A673 (cell line): Measurements from ENCODE around the gene TMEM43. TPM values are rescaled to one million over a fixed set of nuclear protein-coding genes. Genes with fewer than 3 reads are reported as not detected.

Source experiments
- BruUV-seq: library from RNA; stranded (reverse); fragments of 400-500 nt; replicated peaks from 2 replicates; lab custom pipeline; 2021; lab: Mats Ljungman, UMichigan
- CTCF ChIA-PET: fragments of 300-600 bp; sonication (Branson Sonifier 250); formaldehyde crosslinking; loops from one replicate; lab custom pipeline; 2022; ENCODE audit warnings: antibody characterized with exemption; lab: Charles Lee
- POLR2A ChIA-PET: fragments of 300-600 bp; sonication (Branson Sonifier 250); formaldehyde crosslinking; loops from one replicate; lab custom pipeline; 2022; ENCODE audit warnings: antibody characterized with exemption; ENCODE audit not compliant: low non-redundant PET; lab: Charles Lee
- DNase-seq: peaks from one replicate; pipeline ENCODE4 v3.0.0-alpha.2; 2015; ENCODE audit warnings: low spot score
- H3K27ac ChIP-seq: fragments of 200-600 bp; sonication (generic); 2 replicates; pipeline ENCODE4 v1.5.1; 2016; ENCODE audit warnings: mixed run types, low read depth, mild to moderate bottlenecking, mixed read lengths, antibody characterized with exemption, low read length; ENCODE audit not compliant: poor library complexity, severe bottlenecking
- H3K27me3 ChIP-seq: fragments of 200-600 bp; sonication (generic); replicated peaks from 2 replicates; pipeline ENCODE4 v1.6.1; 2017; ENCODE audit warnings: mixed run types, low read depth, mild to moderate bottlenecking, mixed read lengths, antibody characterized with exemption, low read length; ENCODE audit not compliant: insufficient read depth, poor library complexity
- H3K36me3 ChIP-seq: fragments of 200-600 bp; sonication (generic); 2 replicates; pipeline ENCODE4 v1.6.1; 2016; ENCODE audit warnings: mixed run types, mild to moderate bottlenecking, mixed read lengths, antibody characterized with exemption, low read length; ENCODE audit not compliant: insufficient read depth, poor library complexity, severe bottlenecking
- H3K4me1 ChIP-seq: fragments of 200-600 bp; sonication (generic); 2 replicates; pipeline ENCODE4 v1.6.1; 2017; ENCODE audit warnings: mixed run types, mild to moderate bottlenecking, mixed read lengths, antibody characterized with exemption, low read length; ENCODE audit not compliant: insufficient read depth, poor library complexity, severe bottlenecking
- H3K4me3 ChIP-seq: fragments of 200-600 bp; sonication (generic); 2 replicates; pipeline ENCODE4 v1.5.1; 2016; ENCODE audit warnings: low read depth, mixed run types, mild to moderate bottlenecking, mixed read lengths, low read length; ENCODE audit not compliant: poor library complexity, severe bottlenecking
- H3K9me3 ChIP-seq: fragments of 200-600 bp; sonication (generic); 2 replicates; pipeline ENCODE4 v1.6.1; 2016; ENCODE audit warnings: mixed run types, low read depth, mild to moderate bottlenecking, mixed read lengths, antibody characterized with exemption, low read length; ENCODE audit not compliant: poor library complexity, severe bottlenecking
- EZH2 ChIP-seq: fragments of 200-600 bp; sonication (generic); IDR thresholded peaks from 2 replicates; pipeline ENCODE4 v1.6.1; 2017; ENCODE audit warnings: borderline replicate concordance, low read depth, mild to moderate bottlenecking, mixed read lengths, antibody characterized with exemption, low read length; ENCODE audit not compliant: poor library complexity, severe bottlenecking
- intact Hi-C: fragments of 100-400 bp; cut with micrococcal nuclease; formaldehyde crosslinking; loops from one replicate; pipeline ENCODE4 v1.10.0; 2022; ENCODE audit not compliant: unreplicated experiment
- total RNA-seq: library from RNA; stranded (reverse); gene quantifications from 2 replicates; pipeline ENCODE4 v1.2.3, GENCODE V29; 2021
- TF ChIP-seq, protein P1 (sequence below): fragments of 300-800, 200-600 bp; sonication (generic); conservative IDR thresholded peaks from 2 replicates; pipeline ENCODE4 v1.5.1; 2017; ENCODE audit warnings: low read depth, mild to moderate bottlenecking, antibody characterized with exemption, low read length, moderate library complexity, mixed read lengths

TMEM43 gene
- total RNA-seq, 1 experiment from 2014 or later, result 55.6 TPM

- Histone ChIP-seq H3K27ac (no peak overlapping the region), H3K4me3 (no peak overlapping the region), H3K4me1 (peaks cover 29% of the 10 kb centered on the region), H3K36me3 (no peaks in the 10 kb centered on the region), H3K27me3 (no peaks in the 10 kb centered on the region), H3K9me3 (no peaks in the 10 kb centered on the region)
- CTCF ChIA-PET, result no interaction called here
- BruUV-seq, result no TSS peak
- POLR2A ChIA-PET, result no interaction called here
- intact Hi-C loops, result no loop called here
- TF ChIP-seq EZH2, result no peak
- TF ChIP-seq, protein P1, sequence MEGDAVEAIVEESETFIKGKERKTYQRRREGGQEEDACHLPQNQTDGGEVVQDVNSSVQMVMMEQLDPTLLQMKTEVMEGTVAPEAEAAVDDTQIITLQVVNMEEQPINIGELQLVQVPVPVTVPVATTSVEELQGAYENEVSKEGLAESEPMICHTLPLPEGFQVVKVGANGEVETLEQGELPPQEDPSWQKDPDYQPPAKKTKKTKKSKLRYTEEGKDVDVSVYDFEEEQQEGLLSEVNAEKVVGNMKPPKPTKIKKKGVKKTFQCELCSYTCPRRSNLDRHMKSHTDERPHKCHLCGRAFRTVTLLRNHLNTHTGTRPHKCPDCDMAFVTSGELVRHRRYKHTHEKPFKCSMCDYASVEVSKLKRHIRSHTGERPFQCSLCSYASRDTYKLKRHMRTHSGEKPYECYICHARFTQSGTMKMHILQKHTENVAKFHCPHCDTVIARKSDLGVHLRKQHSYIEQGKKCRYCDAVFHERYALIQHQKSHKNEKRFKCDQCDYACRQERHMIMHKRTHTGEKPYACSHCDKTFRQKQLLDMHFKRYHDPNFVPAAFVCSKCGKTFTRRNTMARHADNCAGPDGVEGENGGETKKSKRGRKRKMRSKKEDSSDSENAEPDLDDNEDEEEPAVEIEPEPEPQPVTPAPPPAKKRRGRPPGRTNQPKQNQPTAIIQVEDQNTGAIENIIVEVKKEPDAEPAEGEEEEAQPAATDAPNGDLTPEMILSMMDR, result no peak
- no peak for DNase-seq
These were observed 3.0 kb upstream of the TMEM43 start for GRCh38 chr3:14121859-14122258.

DNA sequence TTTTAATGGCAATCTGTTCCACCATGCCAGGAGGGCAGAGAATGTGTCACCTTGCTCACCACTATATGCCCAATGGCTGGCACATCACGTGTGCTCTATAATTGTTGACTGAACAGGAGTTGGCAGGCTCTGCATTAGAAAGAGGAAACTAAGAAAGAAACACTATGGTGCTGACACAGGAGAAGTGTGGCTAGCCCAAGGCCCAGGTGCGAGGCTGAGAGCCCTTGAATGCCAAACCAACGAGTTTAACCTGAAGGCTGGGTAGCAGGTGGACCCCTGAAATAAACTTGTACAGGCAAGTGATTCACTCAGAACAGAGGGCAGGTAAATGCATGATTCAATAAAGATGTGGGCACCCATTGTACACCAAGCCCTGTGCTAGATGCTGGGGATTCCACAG is 2.6 kb upstream of the TMEM43 start:
- Histone ChIP-seq H3K27me3 (no peaks in the 10 kb centered on the region), H3K9me3 (no peaks in the 10 kb centered on the region), H3K27ac (no peak overlapping the region), H3K4me1 (peaks cover 29% of the 10 kb centered on the region), H3K4me3 (no peak overlapping the region), H3K36me3 (peaks cover 3% of the 10 kb centered on the region)
- intact Hi-C loops, result no loop called here
- TF ChIP-seq EZH2, result no peak
- TF ChIP-seq, protein P1, result no peak
- CTCF ChIA-PET, result no interaction called here
- no TSS peak for BruUV-seq
- POLR2A ChIA-PET, result no interaction called here
- DNase-seq, result no peak

GRCh38 chr3:14123308-14124222 is 1.3 kb upstream of the TMEM43 start:
- no peak for DNase-seq
- Histone ChIP-seq H3K36me3 (peaks cover 13% of the 10 kb centered on the region), H3K4me3 (peak overlapping the region; percentile 90), H3K27me3 (no peaks in the 10 kb centered on the region), H3K9me3 (no peaks in the 10 kb centered on the region), H3K27ac (peak overlapping the region; percentile 83), H3K4me1 (peaks cover 27% of the 10 kb centered on the region)
- TF ChIP-seq, protein P1, result 0 out of 2 replicates have a peak, but pooled peaks have one; percentile 23
- TF ChIP-seq EZH2, result no peak
- ChIA-PET CTCF (interaction anchor here (3.0 kb wide), 1 partner anchor 227 kb away, joined by 18 read pairs; no protein-coding TSS in a partner anchor), POLR2A (interaction anchor here (0.7 kb wide), 1 partner anchor 13 kb away, joined by 3 read pairs; no protein-coding TSS in a partner anchor)
- intact Hi-C loops, result no loop called here
- TSS peak; percentile 34 for BruUV-seq
